UCSD-AML1 (cell line): ENCODE measurements around the gene STK10.
"Not testable (repeated sequence)": the region's sequence is repeated elsewhere in the genome, so short reads cannot be mapped to it uniquely, and the experiment has no call there.

Experiments
- DNase-seq: peaks from one replicate; lab custom pipeline; 2025; ENCODE audit not compliant: unreplicated experiment; lab: John Stamatoyannopoulos, UW

STK10 gene

DNA sequence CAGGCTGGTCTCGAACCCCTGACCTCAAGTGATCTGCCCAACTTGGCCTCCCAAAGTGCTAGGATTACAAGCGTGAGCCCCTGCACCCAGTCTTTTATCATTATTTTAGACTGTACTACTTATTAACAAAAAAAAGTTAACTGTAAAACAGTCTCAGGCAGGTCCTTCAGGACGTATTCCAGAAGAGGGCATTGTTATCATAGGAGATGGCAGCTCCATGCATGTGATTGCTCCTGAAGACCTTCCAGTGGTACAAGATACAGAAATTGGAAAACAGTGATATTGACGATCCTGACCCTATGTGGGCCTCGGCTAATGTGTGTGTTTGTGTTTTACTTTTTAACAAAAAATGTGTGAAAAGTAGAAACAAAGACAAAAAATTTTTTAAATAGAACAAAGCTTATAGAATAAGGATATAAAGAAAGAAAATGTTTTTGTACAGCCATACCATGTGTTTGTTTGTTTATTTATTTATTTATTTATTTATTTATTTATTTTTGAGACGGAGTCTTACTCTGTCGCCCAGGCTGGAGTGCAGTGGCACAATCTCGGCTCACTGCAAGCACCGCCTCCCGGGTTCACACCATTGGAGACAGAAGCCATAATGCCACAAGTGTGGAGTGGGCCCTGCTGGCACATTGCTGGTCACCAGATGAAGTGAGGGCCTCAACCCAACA is 167.8 kb downstream of the STK10 start:
- not testable (repeated sequence) for DNase-seq

DNA sequence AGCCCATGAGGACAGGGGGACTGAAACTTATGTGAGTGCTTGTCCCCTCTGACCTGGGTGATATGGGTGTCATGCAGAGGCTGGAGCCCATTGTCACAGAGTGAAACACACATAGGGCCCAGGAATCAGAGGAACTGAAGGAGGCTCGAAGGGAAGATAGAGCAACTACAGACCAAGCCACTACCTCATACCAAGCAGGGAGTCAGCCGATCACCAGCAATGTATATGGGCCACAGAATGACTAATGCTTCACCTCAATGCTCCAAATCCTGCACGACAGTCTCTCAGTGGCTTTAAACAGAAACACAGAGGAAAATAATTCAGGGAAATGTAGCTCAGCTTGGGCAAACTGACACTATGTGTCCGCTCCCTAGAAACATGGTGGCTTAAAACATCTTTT is 172.7 kb downstream of the STK10 start:
- no peak for DNase-seq

GRCh38 chr5:172010278-172010677 is 177.7 kb downstream of the STK10 start:
- DNase-seq: no peak

- DNase-seq: no peak
Measured at GRCh38 chr5:172009536-172010270, 178.3 kb downstream of the STK10 start.

DNA sequence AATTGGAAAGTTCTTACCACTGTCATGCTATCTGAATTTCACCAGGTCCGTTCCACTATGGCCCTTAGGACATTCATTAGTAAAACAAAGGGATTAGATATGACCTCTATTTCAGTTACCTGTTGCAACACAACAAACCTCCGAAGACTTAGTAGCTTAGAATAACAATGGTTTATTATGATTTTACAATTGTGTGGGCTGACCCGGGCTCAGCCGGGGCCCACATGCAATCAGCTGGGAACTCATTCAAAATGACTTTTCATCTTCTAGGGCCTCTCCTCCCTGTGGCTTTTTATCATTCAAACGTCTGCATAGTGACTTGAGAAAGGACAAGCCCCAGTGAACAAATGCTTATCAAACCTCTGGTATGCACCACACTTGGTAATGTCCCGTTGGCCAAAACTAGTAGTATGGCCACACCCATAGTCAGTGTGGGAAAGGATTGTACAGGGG is 179.3 kb downstream of the STK10 start:
- DNase-seq: no peak

- no peak for DNase-seq
Measured at GRCh38 chr5:172008111-172008455, 179.9 kb downstream of the STK10 start.

DNA sequence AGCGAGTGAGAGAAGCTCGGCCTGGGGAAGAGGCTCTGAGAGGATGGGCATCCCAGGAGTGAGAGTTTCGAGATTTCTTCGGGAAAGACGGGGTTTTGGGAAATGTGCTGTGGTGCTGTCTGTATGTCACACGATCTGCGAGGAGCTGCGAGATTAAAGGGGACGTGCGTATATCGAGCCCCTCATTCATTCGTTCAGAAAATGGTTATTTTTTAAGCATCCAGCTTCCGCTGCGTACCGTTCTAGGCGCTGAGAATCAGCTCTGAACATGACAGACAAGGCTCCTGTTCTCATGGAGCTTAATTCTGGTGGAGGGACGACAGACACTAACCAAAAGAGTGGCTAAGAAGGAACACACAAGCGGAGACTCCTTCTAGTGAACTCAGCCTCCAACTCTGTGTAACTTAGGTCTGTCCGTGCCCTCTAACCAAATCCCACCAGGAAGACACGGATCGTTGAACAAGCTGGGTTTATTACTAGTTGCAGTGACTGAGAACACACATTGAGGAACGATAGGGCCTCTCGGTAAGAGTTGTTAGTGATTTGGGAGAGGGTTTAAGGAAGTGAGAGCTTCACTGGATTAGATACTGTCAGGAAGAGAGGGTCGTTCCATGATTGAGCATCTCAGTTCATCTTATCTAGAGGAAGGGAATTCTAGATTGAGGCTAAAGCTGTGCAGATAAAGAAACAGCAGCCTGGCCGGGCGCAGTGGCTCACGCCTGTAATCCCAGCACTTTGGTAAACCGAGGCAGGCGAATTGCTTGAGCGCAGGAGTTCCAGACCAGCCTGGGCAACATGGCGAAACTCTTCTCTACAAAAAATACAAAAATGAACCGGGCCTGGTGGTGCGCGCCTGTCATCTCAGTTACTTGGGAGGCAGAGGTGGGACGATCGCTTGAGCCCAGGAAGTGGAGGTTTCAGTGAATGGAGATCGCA is 180.6 kb downstream of the STK10 start:
- no peak for DNase-seq

GRCh38 chr5:172006321-172007174 is 181.5 kb downstream of the STK10 start, which contains the start of gene FBXW11:
Gene FBXW11 (minus strand): TSS chr5:172006638. CDS start chr5:172006502, 136 bp downstream.
- DNase-seq: peak; percentile 94

DNA sequence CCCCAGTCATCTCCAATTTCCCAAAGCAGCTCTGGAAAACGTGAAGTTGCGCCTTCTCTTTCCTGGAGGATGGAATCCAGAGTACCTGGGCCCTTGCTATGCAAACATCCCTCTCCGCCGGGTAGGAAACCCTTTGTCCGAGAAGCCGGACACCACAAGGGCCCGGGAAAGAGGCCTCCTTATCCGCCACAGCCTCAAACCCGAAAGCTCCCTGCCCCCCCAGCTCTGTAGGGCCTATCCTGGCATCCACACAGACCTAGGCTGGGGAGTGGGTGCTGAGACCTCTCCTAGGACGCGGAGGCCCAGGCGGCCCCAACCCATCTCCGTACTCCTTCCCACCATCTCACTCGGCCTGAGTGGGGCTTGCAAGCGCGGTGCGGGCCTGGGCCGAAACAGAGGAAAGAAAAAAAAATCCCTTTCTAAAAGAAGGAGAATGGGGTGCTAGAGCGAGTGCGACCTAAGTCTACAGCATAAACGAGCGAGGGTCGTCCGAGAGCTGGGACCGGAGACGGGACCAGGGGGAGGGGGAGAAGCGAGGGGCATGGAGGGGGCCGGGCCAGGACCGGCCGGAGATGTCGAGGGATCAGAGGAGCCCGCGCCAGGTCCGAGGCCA is 182.2 kb downstream of the STK10 start:
- DNase-seq: peak; percentile 55

DNA sequence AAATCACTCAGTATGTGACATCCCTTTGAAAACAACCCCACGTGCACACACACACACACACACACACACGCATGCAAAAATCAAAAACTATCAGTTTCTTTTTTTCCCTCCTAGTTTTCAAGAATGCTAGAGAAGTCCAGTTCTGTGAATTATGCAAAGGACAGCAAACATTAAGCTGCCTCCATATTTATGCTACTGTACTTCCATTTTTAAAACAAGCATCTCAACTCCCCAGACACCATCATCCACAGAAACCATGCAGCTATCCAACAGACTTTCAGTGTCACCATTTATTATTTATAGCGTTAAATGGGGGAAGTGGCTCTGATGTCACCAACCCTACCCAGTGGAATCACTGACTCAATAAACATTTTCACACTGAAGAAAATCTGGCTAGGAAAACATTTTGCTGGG is 183.2 kb downstream of the STK10 start:
- DNase-seq: no peak

DNA sequence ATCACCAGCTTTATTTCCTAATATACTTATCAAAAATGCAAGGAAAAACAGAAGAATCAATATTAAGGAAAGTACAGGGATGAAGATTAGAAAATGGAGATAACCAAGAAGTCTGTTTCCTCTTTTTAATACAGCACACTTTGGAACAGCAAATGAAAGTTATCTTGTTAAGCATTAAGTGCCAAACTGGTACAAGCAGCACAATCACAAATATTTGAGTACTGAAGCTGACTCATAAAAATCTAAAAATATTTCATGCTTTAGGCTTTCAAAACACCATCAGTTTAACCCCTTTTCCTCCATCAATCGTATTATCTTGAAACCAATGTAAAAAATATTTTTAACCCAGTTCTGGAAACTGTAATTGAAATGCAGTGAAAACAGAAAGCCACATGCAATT is 184.3 kb downstream of the STK10 start:
- DNase-seq: no peak

- no peak for DNase-seq
Measured at GRCh38 chr5:172002840-172003512, 185.0 kb downstream of the STK10 start.

DNA sequence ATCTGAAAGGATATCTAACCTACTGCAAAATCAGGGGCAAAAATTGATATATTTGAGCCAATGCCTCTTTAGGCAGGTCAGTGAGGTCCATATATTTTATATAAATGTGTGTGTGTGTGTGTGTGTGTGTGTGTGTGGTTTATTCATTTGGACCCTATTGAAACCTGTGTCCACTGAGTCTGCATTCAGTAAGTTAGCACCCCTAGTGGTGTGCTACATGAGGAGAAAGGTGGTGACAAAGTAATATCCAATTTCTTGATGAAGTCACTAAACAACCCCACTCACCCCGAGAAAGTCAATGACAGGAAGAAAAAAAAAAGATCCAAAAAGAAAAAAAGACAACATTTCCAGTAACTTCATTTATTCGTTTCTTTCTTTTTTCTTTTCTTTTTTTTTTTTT is 185.7 kb downstream of the STK10 start:
- no peak for DNase-seq

DNA sequence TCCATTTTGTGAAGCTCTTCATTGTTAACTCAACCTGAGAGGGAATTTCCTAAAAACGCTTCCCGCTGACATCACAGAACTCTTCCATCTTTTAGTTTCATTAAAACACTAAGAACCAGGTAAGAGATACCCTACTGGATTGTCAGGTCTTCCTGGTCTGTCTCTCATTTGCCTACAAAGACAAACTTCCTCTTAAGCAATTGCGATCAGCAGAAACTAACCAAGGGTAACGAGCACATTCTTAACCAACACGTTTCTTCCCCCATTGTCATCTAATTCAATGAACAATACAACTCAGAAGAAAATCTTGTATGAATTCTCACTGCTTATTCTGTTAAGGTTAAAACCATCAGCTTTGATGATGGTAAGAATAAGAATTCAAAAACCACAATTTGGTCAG is 188.1 kb downstream of the STK10 start:
- no peak for DNase-seq

- no peak for DNase-seq
Measured at GRCh38 chr5:171999100-171999499, 188.9 kb downstream of the STK10 start.

GRCh38 chr5:171997011-171997410 is 191.0 kb downstream of the STK10 start:
- no peak for DNase-seq

DNA sequence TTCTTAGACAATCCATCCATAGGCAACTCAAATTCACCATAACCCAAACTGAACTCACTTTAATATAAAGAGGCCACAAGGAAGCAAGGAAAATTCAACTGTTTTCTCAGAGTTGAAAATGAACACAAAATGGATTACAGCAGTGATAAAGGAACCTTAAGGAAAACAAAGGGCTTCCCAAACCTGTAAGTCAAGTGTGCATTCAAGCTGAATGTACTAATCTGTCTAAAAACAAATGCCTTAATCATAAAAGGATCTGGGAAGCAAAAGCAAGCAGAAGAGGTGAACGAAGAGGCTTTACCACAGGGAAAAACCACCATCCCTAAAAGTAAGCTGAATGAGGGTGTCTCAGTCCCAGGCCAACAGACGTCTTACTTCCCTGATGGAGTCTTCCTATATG is 195.2 kb downstream of the STK10 start:
- no peak for DNase-seq

- DNase-seq: no peak
Measured at GRCh38 chr5:171992305-171992704, 195.7 kb downstream of the STK10 start.
